HepG2 (cell line): ENCODE results near the gene GPR31. TPM values are rescaled to one million over a fixed set of nuclear protein-coding genes. Genes with fewer than 3 reads are reported as not detected.

Source experiments
- CHCHD3 ChIP-seq: sonication (generic); formaldehyde crosslinking; IDR thresholded peaks from 2 replicates; pipeline ENCODE4 v1.8.0; 2022; ENCODE audit warnings: mild to moderate bottlenecking, missing genetic modification reagents, moderate library complexity
- DRAP1 ChIP-seq: IDR thresholded peaks from 2 replicates; pipeline ENCODE4 v1.6.1; 2016; ENCODE audit warnings: missing genetic modification reagents, missing compliant biosample characterization
- FOXO4 ChIP-seq: sonication (generic); formaldehyde crosslinking; conservative IDR thresholded peaks from 2 replicates; pipeline ENCODE4 v1.8.1; 2023; ENCODE audit warnings: missing genetic modification reagents
- MAX ChIP-seq: IDR thresholded peaks from 2 replicates; pipeline ENCODE4 v1.6.1; 2012; ENCODE audit warnings: inconsistent platforms
- MTF1 ChIP-seq: sonication (generic); formaldehyde crosslinking; IDR thresholded peaks from 2 replicates; pipeline ENCODE4 v1.5.0; 2020; ENCODE audit warnings: missing genetic modification reagents
- MXI1 ChIP-seq: IDR thresholded peaks from 3 replicates; pipeline ENCODE4 v1.6.1; 2012; ENCODE audit warnings: low read depth, low read length, inconsistent platforms, borderline replicate concordance
- MYNN ChIP-seq: sonication (generic); formaldehyde crosslinking; IDR thresholded peaks from 2 replicates; pipeline ENCODE4 v1.4.0; 2020; ENCODE audit warnings: mild to moderate bottlenecking, low read depth, missing genetic modification reagents
- PLRG1 ChIP-seq: fragments of 450-650 bp; conservative IDR thresholded peaks from 2 replicates; pipeline ENCODE4 v1.6.1; 2016
- TMF1 ChIP-seq: sonication (generic); formaldehyde crosslinking; IDR thresholded peaks from 2 replicates; pipeline ENCODE4 v1.8.1; 2022; ENCODE audit warnings: low read depth, missing genetic modification reagents
- ZNF362 ChIP-seq: sonication (generic); formaldehyde crosslinking; IDR thresholded peaks from 2 replicates; pipeline ENCODE4 v1.4.0; 2020; ENCODE audit warnings: missing genetic modification reagents, mild to moderate bottlenecking, borderline replicate concordance
- ZNF598 ChIP-seq: sonication (generic); formaldehyde crosslinking; IDR thresholded peaks from 2 replicates; pipeline ENCODE4 v1.5.1; 2020; ENCODE audit warnings: mild to moderate bottlenecking, missing genetic modification reagents, borderline replicate concordance
- polyA plus RNA-seq, 8 experiments: library from polyadenylated mRNA; depleted of rRNA in 3 of 8; stranded (reverse) in 7 of 8; unstranded in 1 of 8; fragments of >200 nt; fragmentation: Illumina TruSeq in 4 of 8; extraction: Trizol in 4 of 8; gene quantifications; 2 replicates each; pipeline versions ENCODE4 v1.2.1 to v1.2.3, GENCODE V29; 2011 to 2016; ENCODE audit warnings: low read depth in 4 of 8, missing spikeins in 1 of 8, mixed read lengths in 1 of 8; ENCODE audit not compliant: insufficient read depth in 1 of 8
- total RNA-seq, 5 experiments: library from RNA; depleted of rRNA; stranded (reverse); fragments of >200 nt; fragmentation: Illumina TruSeq; extraction: Trizol; gene quantifications; 2 replicates each; pipeline ENCODE4 v1.2.3, GENCODE V29; 2016; ENCODE audit warnings: low read depth in 1 of 5
- TF ChIP-seq, protein P1 (sequence below): sonication (generic); formaldehyde crosslinking; IDR thresholded peaks from 2 replicates; pipeline ENCODE4 v1.5.0; 2020; ENCODE audit warnings: mild to moderate bottlenecking, missing genetic modification reagents
- TF ChIP-seq, protein P2 (sequence below): sonication (generic); formaldehyde crosslinking; IDR thresholded peaks from 2 replicates; pipeline ENCODE4 v1.5.1; 2020; ENCODE audit warnings: mild to moderate bottlenecking, missing genetic modification reagents, borderline replicate concordance
- TF ChIP-seq, protein P3 (sequence below): sonication (generic); formaldehyde crosslinking; IDR thresholded peaks from 2 replicates; pipeline ENCODE4 v1.4.0; 2020; ENCODE audit warnings: missing genetic modification reagents

Gene GPR31
- total and polyA plus RNA-seq, 2 of the 13 experiments (the other 11 are each of a cell fraction or from before 2014, with no cell fraction given), result not detected

DNA sequence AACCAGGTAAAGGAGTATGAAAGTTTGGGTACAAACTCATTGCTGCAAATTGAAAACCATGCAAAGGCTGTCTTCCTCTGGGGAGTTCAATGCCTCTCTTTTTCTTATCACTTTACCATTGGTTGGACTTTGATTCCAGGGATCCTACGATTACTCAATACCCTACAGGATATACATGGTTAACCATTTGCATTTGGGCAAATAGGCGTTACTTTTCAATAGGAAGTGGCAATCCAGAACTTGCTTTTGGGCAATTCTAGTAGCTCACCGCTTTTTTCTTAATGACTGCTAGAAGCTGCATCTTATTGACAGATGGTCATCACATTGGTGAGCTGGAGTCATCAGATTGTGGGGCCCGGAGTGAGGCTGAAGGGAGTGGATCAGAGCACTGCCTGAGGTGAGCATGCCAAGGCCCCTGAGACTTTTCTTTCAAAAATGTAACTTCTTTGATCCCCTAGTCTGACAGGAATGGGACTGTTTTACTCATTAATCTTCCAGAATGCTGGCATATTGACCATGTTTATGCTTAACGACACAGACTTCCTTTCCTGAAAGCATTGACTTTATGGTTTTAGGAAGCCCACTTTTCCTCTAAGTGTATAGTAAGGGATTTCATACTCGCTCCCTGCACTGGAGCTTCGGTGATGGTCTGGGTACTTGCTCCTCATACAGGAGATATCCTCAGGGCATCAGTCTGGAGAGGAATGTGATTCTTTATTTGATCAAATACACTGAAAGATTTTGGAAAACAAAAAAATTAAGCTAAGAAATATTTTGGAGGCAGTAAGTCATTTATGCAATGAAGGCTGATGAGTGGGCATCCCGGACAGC lies 34.7 kb downstream of the GPR31 start, which contains the start of gene CCR6 (continued):
- TF ChIP-seq ZNF362 (CRISPR knock-in tag) (no peak; the same call in 1 of the 2 replicates), DRAP1 (CRISPR knock-in tag) (peak; percentile 76), PLRG1 (no peak), CHCHD3 (CRISPR knock-in tag) (no peak), MXI1 (no peak), TMF1 (no peak), ZNF598 (no peak), MTF1 (CRISPR knock-in tag) (no peak), FOXO4 (CRISPR knock-in tag) (0 out of 2 replicates have a peak, but pooled peaks have one; percentile 88), MAX (peak; percentile 56; the same call in 1 of the 2 replicates), MYNN (CRISPR knock-in tag) (no peak)
- TF ChIP-seq, protein P1, sequence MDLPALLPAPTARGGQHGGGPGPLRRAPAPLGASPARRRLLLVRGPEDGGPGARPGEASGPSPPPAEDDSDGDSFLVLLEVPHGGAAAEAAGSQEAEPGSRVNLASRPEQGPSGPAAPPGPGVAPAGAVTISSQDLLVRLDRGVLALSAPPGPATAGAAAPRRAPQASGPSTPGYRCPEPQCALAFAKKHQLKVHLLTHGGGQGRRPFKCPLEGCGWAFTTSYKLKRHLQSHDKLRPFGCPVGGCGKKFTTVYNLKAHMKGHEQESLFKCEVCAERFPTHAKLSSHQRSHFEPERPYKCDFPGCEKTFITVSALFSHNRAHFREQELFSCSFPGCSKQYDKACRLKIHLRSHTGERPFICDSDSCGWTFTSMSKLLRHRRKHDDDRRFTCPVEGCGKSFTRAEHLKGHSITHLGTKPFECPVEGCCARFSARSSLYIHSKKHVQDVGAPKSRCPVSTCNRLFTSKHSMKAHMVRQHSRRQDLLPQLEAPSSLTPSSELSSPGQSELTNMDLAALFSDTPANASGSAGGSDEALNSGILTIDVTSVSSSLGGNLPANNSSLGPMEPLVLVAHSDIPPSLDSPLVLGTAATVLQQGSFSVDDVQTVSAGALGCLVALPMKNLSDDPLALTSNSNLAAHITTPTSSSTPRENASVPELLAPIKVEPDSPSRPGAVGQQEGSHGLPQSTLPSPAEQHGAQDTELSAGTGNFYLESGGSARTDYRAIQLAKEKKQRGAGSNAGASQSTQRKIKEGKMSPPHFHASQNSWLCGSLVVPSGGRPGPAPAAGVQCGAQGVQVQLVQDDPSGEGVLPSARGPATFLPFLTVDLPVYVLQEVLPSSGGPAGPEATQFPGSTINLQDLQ (CRISPR knock-in tag), result no peak
- TF ChIP-seq, protein P2, sequence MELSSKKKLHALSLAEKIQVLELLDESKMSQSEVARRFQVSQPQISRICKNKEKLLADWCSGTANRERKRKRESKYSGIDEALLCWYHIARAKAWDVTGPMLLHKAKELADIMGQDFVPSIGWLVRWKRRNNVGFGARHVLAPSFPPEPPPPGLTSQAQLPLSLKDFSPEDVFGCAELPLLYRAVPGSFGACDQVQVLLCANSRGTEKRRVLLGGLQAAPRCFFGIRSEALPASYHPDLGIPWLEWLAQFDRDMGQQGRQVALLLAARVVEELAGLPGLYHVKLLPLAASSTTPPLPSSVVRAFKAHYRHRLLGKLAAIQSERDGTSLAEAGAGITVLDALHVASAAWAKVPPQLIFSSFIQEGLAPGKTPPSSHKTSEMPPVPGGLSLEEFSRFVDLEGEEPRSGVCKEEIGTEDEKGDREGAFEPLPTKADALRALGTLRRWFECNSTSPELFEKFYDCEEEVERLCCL (CRISPR knock-in tag), result no peak
- TF ChIP-seq, protein P3, sequence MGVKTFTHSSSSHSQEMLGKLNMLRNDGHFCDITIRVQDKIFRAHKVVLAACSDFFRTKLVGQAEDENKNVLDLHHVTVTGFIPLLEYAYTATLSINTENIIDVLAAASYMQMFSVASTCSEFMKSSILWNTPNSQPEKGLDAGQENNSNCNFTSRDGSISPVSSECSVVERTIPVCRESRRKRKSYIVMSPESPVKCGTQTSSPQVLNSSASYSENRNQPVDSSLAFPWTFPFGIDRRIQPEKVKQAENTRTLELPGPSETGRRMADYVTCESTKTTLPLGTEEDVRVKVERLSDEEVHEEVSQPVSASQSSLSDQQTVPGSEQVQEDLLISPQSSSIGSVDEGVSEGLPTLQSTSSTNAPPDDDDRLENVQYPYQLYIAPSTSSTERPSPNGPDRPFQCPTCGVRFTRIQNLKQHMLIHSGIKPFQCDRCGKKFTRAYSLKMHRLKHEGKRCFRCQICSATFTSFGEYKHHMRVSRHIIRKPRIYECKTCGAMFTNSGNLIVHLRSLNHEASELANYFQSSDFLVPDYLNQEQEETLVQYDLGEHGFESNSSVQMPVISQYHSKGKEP (CRISPR knock-in tag), result no peak
